HG02571 (cell line): ENCODE results near the gene GHR.
"Not testable (repeated sequence)": the region's sequence is repeated elsewhere in the genome, so short reads cannot be mapped to it uniquely, and the experiment has no call there.

Source experiments
- ATAC-seq: cut with Tn5 transposase; IDR thresholded peaks from one replicate; pipeline ENCODE4 v1.9.1; 2021; ENCODE audit warnings: mild to moderate bottlenecking, moderate library complexity; ENCODE audit not compliant: unreplicated experiment

Gene GHR

DNA sequence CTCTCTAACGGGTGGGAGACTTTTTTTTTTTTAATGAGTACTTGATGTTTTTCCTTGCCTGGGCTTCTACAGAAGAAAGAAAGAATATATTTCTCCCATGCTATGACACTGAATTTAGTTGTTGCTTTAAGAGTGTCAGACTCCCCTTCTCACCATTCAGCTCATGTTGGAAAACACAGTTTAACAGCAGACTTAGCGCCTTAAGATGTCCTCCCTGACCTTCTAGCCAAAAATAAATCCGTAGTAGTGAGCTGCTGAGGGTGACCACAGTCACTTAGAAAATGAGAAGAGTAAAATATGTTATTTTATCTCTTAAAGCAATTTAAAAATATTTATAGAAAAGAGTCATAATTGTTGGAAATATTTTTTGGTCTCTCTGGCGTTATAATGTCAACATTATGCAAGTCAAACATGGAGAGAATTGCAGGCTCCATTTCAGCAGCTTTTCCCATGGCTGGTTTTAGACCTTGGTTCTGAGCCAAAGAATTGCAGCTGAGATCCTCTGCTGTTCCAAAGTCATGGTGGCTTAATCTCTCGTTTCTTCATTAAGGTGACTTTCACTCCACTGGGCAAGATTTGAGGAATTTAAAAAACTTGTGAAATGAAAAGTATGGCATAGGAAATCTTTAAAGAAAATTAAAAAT, 143.5 kb downstream of the GHR start:
- ATAC-seq = no peak

DNA sequence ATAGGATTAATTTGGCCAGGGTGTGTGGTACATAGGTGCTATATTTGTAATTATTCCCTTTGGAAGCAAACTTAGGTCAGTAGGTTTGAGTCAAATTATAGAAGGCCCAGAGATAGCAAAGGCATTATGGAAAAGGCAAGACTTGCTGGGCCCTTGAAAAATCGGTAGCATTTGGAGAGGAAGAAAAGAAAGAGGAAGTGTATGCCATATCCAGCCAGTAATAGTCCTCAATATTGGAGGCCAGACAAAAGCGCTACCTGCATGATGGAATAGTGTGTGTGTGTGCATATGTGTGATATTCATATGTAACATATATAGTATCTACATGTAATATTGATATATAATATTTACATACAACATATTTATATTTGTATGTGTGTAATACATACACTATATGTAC, 146.1 kb downstream of the GHR start:
- no peak for ATAC-seq

DNA sequence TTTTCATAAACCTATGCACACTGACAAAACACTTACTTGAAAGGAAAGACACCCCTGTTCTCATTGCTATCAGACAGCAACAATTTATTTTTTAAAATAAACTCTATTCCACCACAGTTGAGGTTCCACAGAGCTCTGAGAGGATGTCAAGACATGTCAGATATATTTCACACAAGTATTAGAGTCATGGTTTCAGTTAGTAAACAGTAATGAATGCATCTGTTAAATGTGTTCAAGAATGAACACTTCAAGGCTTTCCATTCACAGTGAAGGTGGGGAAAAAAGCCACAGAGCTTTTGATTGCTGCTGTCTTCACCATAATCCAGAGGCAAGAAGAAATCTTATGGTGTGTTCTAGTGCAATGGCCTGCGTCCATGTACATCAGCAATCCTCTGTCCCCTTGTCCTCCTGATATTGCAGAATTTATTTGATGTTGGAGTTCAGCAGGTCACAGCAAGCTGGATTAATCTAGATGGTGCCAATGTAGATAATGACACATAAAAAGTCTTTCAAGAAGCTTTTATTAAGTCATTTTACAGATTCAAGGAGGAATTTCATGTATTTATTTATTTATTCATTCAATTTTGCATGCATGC, 146.8 kb downstream of the GHR start:
- no peak for ATAC-seq

DNA sequence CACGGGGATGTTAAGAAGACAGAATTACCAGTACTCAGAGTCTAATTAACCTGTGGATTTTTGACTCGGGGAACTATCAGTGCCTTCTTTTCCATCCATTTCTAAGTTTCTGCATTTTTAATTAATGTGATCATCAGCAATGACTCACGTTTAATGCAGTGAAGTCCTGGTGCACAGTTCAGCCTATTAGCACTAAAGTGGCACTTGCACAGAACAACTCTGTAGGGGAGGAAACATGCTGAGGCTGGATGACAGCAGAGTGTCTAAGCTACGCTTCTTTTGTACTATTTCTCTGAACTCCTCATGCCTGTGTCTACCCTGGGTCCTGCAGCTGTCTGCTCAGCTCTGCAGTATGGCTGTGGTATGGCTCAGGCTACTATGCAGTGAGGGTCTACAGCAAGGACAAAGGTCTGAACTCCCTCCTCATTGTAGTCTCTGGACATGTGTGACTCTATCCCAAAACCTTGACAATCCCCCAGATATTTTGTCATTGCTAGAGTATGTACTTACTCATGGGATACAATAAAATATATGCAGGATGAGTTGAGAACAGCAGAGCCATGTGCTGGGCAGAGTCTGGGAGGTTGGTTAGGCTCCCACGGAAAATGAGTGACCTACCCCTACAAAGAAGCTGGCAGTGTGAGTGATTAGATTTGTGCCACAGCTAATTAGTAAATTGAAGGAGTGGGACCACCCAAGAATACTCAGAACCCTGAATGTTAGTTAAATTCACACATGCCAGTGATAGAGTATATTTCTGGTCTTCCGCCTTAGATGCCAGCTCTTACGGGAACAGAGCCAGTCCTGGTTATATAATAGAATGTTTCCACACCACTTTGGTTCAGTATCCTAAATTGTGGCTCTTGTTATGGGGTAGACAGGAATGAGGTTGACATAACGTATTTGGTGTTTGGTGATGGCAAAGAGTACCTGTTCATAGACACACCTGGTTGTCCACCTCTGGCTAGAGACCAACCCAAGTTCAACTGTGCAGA, 148.0 kb downstream of the GHR start:
- ATAC-seq = no peak

DNA sequence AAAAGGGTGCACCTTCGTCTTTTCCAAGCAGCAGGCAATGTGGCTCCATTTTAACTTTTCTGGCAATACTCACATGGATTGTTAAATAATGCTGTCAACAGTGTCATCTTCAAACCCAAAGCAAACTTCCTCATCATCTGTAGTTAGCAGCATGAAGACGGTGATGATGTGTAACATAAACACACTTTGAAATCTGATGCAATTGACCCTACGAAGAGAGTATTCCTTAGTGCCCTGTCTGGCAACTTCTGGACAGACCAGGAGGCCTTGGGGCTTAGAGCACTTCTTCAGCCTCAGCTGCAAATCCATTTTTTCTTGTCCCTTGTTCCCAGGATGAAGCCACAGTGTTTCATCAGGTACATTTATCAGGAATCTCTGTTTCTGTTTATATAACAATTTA, 149.1 kb downstream of the GHR start:
- ATAC-seq = no peak

DNA sequence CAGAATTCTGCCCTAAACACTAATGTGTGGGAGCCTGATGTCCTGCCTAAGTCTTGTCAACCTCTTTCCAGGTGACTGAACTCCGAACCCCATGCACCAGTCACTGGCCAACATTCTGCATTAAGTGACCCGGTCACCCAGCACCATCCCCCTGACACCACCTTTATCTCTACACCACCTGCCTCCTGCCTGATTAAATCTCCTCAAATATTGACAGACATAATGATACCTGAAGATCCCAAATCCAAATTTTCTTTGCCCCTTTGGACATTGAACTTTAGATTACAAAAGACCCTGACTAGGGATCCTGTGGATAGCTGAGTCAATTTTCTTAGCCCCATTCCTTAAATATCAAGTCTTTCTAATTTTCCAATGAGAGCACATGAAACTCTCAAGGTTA, 150.1 kb downstream of the GHR start:
- no peak for ATAC-seq

DNA sequence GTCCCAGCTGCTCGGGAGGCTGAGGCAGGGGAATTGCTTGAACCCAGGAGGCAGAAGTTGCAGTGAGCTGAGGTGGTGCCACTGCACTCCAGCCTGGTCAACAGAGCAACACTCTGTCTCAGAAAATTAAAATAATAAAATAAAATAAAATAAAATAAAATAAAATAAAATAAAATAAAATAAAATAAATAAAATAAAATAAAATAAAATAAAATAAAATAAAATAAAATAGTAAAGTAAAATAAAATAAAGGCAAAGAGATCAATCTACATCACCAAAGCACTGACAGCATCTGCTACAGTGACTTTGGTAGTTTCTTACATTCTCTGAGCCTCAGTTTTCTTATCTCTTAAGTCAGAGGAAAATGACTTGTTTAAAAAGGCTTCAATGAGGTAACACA, 152.7 kb downstream of the GHR start:
- not testable (repeated sequence) for ATAC-seq

DNA sequence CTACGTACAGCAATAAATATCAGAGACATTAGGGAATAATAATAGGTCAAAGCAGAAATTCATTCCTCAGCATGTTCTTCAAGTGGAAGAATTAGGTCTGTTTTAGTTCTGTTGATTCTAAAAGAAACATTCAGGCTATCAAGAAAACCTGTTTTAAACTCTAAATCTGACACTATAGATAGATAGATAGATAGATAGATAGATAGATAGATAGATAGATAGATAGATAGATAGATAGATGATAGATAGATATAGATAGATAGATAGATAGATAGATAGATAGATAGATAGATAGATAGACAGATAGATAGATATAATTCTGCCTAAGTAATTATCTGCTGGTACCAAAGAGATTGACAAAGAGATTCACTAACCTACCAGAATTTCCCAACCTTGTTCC, 155.7 kb downstream of the GHR start:
- ATAC-seq = not testable (repeated sequence)

DNA sequence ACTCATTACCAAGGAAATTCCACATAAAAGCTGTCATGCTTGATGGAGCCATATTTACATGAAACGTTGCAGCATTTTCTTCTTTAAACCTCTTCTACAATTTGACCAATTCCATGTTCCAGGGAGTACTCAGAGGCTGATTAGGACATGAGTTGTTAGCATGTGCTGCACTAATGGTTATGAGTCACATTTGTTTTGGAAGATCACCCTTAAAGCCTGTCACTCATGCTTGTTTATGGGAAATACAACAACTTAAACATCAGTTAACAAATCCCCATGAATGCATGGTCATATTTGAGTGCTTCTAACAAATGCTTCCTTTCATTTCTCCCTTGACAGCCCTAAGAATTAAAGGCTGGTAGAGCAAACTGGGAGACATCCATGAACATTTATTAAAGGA, 156.1 kb downstream of the GHR start:
- no peak for ATAC-seq

DNA sequence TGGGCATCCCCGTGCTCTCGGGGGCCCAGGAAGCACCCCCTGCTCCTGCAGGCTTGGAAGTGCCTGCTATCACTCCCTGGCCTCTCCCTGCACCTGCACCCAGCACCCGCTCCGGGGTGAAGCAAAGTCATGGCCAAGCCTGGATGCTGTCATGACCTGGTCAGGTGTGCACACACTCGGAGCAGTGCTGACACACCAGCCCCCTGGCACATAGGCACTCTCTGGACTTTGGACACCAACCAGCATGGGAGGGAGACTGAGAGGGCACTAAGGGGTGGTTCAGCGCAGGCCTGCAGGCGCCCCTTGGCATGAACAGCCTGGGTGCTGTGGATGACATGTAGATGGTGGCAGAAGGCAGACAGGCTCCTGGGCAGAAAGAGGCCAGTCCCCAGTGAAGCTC, 158.6 kb downstream of the GHR start:
- no peak for ATAC-seq

DNA sequence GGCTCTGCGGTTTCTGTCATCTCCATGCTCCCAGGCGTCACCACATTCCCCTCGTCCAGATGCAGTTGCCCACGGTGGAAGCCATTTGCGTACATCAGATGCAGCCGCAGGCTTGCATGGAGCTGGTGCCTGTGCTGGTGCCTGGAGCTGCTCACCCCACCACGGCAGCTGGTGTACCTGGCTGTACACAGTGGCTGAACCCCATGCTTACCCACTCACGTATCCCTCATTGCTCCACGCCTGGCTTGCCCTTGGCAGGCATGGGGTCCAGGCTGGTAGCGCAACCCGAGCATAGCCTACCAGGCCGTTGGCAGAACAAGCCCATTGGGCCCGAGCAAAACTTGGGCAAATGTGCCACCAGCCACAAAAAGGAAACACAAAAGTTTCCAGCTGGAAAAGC, 159.5 kb downstream of the GHR start:
- no peak for ATAC-seq

DNA sequence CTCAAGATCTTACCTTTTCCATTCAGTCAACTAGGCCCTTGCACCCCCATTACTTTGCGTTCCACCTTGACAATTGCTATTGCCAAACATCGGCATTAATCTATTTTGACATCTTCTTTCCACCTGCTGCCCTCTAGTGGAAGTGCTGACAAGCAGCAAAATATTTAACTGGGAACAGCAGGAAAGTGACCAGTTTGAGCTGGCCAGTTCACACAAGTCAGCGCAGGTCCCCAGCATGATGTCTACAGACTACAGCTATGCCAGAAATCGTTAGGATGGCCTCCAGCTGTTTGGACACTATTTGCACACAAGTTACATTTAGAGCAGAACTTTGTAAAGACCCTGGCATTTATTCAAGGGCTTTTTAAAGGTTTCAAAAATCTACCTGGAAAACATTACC, 160.1 kb downstream of the GHR start:
- no peak for ATAC-seq

DNA sequence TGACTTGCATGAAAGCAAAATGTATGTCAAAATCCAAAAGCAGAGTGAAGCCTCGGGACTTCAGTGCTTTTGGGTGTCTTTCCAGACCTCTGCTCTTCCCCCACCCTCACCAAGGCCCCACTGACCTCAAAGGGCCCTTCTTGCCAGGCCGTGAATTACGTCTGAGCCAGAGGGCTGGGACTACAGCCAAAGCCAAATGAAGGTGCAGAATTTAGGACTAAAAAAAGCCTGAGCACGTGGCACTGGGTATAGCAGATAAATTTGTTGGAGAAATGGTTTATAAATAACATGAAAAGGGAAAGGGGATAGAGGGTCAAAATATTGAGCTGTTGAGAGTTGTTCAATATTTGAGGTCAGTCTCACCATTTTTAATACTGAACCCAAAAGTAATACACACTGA, 163.4 kb downstream of the GHR start:
- no peak for ATAC-seq

DNA sequence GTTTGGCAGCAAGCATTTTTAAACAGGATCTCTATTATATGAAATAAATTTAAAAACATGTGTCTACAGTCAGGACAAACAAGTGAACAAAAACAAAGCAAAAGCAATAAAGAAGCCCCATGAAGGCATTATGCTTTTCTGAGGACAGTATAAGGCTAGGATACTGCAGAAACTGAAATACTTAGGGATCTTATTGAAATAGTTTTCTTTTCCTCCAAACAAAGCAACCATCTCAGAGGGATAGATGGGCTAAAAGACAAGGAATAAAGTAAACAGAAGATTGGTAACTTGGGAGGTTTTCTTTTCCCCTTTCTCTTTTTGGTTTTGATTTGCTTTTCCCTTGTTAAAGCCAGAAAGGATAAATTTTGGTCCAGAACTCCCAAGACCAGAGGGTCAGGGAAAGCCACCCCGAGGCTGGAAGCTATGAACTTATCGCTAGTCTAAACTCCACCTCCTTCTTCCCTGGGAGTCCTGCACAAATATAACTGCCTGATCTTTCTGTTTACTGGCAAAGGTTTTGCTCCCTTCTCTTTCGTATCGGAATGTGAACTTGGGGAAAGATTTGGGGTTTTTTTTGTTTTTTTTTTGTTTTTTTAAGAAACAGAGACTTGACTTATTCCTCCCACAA, 164.0 kb downstream of the GHR start:
- no peak for ATAC-seq

DNA sequence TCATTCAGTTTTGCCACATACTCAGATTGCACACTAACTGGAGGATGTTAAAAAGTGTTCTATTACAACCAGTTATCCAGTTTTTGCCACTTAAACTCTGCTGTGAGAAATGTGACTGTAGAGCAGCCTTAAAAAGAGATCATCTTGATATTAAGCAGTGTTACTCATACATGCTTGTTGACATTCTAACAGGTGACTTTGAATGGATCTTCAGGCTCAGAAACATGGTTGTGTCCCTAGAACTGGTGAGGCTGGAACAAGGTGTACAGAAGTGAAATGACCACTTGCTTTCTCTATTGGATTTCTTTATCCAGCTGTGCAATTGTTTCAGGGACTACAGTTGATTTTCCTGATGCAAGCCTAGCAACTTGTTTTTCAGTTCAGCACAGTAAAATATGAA, 167.3 kb downstream of the GHR start:
- no peak for ATAC-seq

DNA sequence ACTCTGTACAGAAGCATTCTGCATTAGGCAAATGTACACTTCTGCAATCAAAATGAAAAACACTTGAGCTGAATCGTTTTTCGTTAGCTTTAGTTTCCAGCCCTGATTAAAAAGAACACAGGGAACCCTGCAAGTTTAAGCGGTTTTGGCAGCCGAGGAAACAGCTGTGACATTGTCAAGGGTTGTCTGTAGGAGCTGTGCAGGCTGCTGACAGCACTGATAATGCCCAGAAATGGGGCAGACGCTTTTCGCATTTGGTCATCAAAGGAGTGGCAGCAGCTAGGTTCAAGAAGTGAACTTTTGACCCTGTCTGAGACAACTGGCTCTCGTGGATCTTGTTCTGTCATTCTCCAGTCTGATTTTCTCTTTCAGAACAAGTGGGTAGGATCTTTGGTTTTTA, 167.8 kb downstream of the GHR start:
- no peak for ATAC-seq

DNA sequence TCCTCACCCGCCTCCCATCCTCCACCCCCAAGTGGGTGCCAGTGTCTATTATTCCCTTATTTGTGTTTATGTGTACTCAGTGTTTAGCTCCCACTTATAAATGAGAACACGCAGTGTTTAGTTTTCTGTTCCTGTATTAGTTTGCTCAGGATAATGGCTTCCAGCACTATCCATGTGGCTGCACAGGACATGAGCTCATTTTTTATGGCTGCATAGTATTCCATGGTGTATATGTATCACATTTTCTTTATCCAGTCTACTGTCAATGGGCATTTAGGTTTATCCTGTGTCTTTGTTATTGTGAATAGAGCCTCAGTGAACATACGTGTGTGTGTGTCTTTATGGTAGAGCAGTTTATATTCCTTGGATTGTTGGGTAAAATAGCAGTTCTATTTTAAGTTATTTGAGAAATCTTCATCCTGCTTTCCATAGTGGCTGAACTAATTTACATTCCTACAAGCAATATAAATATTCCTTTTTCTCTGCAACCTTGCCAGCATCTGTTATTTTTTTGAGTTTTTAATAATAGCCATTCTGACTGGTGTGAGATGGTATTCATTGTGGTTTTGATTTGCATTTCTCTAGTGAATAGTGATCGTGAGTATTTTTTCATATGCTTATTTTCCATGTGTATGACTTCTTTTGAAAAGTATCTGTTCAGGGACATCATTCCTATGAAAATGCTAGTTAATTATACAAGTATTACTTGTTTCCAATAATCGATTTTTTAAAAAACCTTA, 169.3 kb downstream of the GHR start:
- ATAC-seq = no peak

DNA sequence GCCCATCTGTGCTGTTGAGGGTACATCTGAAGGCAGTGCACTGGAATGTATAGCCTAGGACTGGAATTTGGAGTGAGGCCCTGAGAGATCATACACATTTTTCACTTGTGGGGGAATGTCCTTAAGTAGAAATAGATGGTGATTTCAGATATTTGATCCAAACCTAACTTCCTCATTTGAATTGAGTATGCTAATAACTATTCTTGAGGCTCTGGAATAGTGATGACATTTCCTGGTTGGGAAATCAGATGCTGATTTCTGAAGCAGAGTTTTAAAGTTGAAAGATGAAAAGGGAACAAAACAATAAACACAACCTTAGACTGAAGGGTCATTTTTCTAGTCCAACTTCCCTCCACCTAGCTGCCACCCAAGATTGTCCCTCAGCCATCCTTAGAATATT, 170.4 kb downstream of the GHR start:
- no peak for ATAC-seq

DNA sequence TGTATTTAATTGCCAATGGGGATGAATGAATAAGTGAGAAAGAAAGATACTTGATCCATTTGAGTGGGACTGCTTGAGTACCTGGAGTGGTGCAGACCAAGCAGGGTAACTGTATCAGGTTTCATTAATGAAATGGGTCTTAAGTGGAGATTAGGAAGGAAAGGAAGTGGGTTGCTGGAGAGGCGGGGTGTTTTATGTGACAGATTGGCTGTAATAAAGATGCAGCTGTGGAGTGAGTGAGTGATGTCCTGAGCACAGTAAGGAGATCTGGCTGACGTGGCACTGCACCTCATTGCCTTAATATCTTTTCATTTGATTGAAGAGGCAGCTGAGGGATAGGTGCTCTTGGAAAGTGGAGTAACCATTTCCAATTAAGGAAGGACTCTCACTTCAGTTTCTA, 172.4 kb downstream of the GHR start:
- ATAC-seq = no peak

DNA sequence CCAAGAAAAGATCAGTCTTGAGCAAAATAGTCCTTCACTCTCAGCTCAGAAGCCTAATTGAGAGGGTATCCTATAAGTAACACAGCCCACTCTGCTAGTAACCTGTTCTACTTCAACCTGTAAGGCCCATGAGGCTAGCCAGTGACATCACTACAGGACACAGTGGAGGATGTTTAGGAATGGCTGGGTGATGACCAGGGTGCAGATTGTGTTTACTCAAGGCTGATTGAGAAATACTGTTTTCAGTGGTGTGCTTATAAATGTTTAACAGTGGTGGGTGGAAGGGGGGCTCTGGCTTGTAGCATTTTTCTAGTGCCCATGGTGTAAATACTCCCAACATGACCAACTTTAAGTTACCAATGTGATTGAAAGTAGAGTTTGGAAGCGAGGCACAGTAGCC, 173.6 kb downstream of the GHR start:
- ATAC-seq = no peak
